ENCODE measurements around the gene INHBC.

- TF ChIP-seq, protein P1, sequence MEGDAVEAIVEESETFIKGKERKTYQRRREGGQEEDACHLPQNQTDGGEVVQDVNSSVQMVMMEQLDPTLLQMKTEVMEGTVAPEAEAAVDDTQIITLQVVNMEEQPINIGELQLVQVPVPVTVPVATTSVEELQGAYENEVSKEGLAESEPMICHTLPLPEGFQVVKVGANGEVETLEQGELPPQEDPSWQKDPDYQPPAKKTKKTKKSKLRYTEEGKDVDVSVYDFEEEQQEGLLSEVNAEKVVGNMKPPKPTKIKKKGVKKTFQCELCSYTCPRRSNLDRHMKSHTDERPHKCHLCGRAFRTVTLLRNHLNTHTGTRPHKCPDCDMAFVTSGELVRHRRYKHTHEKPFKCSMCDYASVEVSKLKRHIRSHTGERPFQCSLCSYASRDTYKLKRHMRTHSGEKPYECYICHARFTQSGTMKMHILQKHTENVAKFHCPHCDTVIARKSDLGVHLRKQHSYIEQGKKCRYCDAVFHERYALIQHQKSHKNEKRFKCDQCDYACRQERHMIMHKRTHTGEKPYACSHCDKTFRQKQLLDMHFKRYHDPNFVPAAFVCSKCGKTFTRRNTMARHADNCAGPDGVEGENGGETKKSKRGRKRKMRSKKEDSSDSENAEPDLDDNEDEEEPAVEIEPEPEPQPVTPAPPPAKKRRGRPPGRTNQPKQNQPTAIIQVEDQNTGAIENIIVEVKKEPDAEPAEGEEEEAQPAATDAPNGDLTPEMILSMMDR (IDR thresholded peaks at IDR 0.05), result no peak
- TF ChIP-seq POLR2A (IDR thresholded peaks at IDR 0.05), result no peak
Measured at GRCh38 chr12:57460468-57460784, 25.8 kb downstream of the INHBC start.
